GM12878 (cell line): Measurements from ENCODE around the gene MED13.

Experiments
- BCL11A ChIP-seq: IDR thresholded peaks from 2 replicates; pipeline ENCODE4 v1.6.1; 2011; ENCODE audit warnings: low read depth, low read length
- CTCF ChIP-seq, 3 experiments: IDR thresholded peaks in 2 of 3; conservative IDR thresholded peaks in 1 of 3; 2 replicates each; pipeline ENCODE4 v1.5.1; 2011; ENCODE audit warnings: low read depth in 3 of 3, low read length in 3 of 3, mild to moderate bottlenecking in 3 of 3, control low read depth in 2 of 3, moderate library complexity in 2 of 3, inconsistent platforms in 1 of 3, mixed read lengths in 1 of 3; ENCODE audit not compliant: control insufficient read depth in 2 of 3, insufficient read depth in 1 of 3; ENCODE audit errors: extremely low read depth in 1 of 3
- MTA3 ChIP-seq: IDR thresholded peaks from 2 replicates; pipeline ENCODE4 v1.6.1; 2012; ENCODE audit warnings: low read length, inconsistent platforms, borderline replicate concordance
- POLR2AphosphoS5 ChIP-seq: IDR thresholded peaks from 2 replicates; pipeline ENCODE4 v1.6.1; 2011; ENCODE audit warnings: mild to moderate bottlenecking, low read length, inconsistent platforms
- RBBP5 ChIP-seq: fragments of 200-600 bp; sonication (generic); conservative IDR thresholded peaks from 2 replicates; pipeline ENCODE4 v1.6.1; 2016
- SMC3 ChIP-seq: IDR thresholded peaks from 2 replicates; pipeline ENCODE4 v1.6.1; 2011; ENCODE audit warnings: low read length, improper control_type of control experiment, borderline replicate concordance
- SRF ChIP-seq, 2 experiments: IDR thresholded peaks; 2 replicates each; pipeline ENCODE4 v1.6.1; 2011; ENCODE audit warnings: low read depth in 2 of 2, low read length in 2 of 2, mild to moderate bottlenecking in 1 of 2, moderate library complexity in 1 of 2
- TCF12 ChIP-seq: IDR thresholded peaks from 2 replicates; pipeline ENCODE4 v1.6.1; 2011; ENCODE audit warnings: low read depth, mild to moderate bottlenecking, low read length
- TF ChIP-seq, protein P1 (sequence below): IDR thresholded peaks from 2 replicates; pipeline ENCODE4 v1.6.1; 2012; ENCODE audit warnings: low read depth, low read length, improper control_type of control experiment

- TF ChIP-seq MTA3: no peak
- TF ChIP-seq SRF (IDR thresholded peaks at IDR 0.05; ENCODE audit: low read depth in 2 of 2, low read length in 2 of 2): no peak
- no peak for TF ChIP-seq BCL11A
- TF ChIP-seq, protein P1, sequence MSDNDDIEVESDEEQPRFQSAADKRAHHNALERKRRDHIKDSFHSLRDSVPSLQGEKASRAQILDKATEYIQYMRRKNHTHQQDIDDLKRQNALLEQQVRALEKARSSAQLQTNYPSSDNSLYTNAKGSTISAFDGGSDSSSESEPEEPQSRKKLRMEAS: no peak
- no peak for TF ChIP-seq TCF12
- no peak for TF ChIP-seq SMC3
- no peak for TF ChIP-seq CTCF (IDR thresholded peaks at IDR 0.05 in 2 of 3, conservative IDR thresholded peaks at IDR 0.05 in 1 of 3; ENCODE audit: control insufficient read depth in 2 of 3, extremely low read depth in 1 of 3, insufficient read depth in 1 of 3, low read depth in 3 of 3, low read length in 3 of 3)
- TF ChIP-seq POLR2AphosphoS5: no peak
- TF ChIP-seq RBBP5: no peak
Observed at GRCh38 chr17:62062302-62062701, 2.8 kb downstream of the MED13 start.
